ENCODE data around the gene CCDC91.

Gene CCDC91

DNA sequence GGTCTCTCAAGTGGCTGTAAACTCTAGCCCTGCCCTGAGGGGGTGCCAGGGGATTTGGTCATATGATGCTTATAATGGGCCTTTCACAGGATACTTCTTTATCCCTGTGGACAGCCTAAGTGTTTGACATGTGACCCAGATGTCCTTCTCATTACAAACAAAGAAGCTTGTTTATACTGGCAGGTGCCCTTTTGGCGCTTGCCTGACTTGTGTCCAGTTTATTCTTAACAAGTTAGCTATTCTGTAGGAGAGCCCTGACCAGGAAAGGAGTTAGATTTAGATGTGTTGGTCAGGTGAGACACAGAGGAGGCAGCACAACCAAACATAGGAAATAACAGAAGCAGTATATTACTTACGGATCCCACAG is 51.9 kb downstream of the CCDC91 start:
- TF ChIP-seq, protein P1, sequence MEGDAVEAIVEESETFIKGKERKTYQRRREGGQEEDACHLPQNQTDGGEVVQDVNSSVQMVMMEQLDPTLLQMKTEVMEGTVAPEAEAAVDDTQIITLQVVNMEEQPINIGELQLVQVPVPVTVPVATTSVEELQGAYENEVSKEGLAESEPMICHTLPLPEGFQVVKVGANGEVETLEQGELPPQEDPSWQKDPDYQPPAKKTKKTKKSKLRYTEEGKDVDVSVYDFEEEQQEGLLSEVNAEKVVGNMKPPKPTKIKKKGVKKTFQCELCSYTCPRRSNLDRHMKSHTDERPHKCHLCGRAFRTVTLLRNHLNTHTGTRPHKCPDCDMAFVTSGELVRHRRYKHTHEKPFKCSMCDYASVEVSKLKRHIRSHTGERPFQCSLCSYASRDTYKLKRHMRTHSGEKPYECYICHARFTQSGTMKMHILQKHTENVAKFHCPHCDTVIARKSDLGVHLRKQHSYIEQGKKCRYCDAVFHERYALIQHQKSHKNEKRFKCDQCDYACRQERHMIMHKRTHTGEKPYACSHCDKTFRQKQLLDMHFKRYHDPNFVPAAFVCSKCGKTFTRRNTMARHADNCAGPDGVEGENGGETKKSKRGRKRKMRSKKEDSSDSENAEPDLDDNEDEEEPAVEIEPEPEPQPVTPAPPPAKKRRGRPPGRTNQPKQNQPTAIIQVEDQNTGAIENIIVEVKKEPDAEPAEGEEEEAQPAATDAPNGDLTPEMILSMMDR (IDR thresholded peaks at IDR 0.05; ENCODE audit: borderline replicate concordance, insufficient read depth, low read depth, low read length) = no peak
- no peak overlapping the region for H3K4me3 ChIP-seq (ENCODE audit: low read depth, low read length)

DNA sequence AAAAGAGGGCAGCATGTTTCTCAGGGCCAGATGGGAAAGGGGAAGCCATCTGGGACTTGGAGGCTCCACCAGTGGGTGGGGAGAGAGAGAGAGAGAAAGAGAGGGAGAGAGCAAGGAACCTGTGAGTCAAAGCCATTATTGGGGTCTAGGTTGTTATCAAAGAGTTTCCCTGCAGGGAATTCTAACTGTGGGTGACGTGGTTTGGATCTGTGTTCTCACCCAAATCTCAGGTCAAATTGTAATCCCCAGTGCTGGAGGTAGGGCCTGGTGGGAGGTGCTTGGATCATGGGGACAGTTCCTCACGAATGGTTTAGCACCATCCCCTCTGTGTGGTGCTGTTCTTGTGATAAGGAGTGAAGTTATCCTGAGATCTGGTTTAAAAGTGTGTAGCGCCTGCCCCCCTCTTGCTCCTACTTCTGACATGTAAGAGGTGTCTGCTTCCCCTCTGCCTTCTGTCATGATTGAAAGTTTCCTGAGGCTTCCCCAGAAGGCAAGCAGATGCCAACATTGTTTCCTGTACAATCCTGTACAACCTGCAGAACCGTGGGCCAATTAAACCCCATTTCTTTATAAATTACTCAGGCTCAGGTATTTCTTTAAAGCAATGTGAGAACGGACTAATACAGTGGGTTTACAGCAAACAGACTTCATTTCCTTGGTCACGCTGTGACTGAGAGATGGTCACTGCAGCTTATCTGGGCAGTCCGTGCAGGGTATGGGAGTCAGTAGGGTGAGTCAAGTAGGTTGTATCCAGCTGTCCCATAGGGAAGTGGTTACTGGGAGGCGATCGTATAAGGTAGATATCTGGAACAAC is 52.4 kb downstream of the CCDC91 start:
- H3K4me3 ChIP-seq (ENCODE audit: low read depth, low read length) = no peak overlapping the region
- TF ChIP-seq, protein P1 (IDR thresholded peaks at IDR 0.05; ENCODE audit: borderline replicate concordance, insufficient read depth, low read depth, low read length) = no peak

- TF ChIP-seq, protein P1 (IDR thresholded peaks at IDR 0.05; ENCODE audit: borderline replicate concordance, insufficient read depth, low read depth, low read length) = no peak
Observed at GRCh38 chr12:28243310-28243633, 53.0 kb downstream of the CCDC91 start.

GRCh38 chr12:28247806-28248205 is 57.5 kb downstream of the CCDC91 start:
- H3K4me3 ChIP-seq (ENCODE audit: low read depth, low read length) = no peak overlapping the region
- TF ChIP-seq, protein P1 (IDR thresholded peaks at IDR 0.05; ENCODE audit: borderline replicate concordance, insufficient read depth, low read depth, low read length) = no peak

More at GRCh38 chr12:28243310-28243633, 53.0 kb downstream of the CCDC91 start:
- no peak overlapping the region for H3K4me3 ChIP-seq (ENCODE audit: low read depth, low read length)

GRCh38 chr12:28248555-28249145 is 58.4 kb downstream of the CCDC91 start:
- TF ChIP-seq, protein P1 (IDR thresholded peaks at IDR 0.05; ENCODE audit: borderline replicate concordance, insufficient read depth, low read depth, low read length) = no peak
- H3K4me3 ChIP-seq (ENCODE audit: low read depth, low read length) = no peak overlapping the region

DNA sequence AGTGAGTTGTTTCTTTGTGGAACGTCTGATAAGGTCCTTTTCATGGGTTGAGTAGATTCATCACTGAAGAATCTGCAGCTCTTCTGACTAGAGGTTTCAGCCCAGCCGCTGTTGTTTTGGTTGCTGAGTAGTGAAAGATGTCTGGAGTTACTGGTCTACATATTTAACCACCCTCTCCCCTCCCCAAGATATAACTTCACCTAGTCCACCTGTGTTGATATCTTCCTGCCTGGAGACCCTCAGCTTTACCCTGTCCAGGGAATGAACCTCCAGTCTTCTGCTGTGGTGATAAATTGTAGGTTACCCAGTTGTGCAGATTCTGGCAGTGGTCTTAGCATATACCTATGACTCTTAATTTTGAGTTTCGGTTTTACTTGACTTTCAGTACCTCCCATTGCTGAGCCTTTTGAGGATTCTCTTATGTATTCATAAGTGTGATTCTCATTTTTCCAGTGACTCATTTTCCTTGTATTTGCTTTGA is 62.9 kb downstream of the CCDC91 start:
- TF ChIP-seq, protein P1 (IDR thresholded peaks at IDR 0.05; ENCODE audit: borderline replicate concordance, insufficient read depth, low read depth, low read length) = no peak
- H3K4me3 ChIP-seq (ENCODE audit: low read depth, low read length) = no peak overlapping the region

GRCh38 chr12:28257411-28257810 is 67.2 kb downstream of the CCDC91 start:
- no peak overlapping the region for H3K4me3 ChIP-seq (ENCODE audit: low read depth, low read length)
- TF ChIP-seq, protein P1 (IDR thresholded peaks at IDR 0.05; ENCODE audit: borderline replicate concordance, insufficient read depth, low read depth, low read length) = no peak

Data from GM12875 (cell line).